GM12878 (cell line): ENCODE results near the gene CNDP1. TPM values are rescaled to one million over a fixed set of nuclear protein-coding genes. Genes with fewer than 3 reads are reported as not detected.

ENCODE experiments used
- ATAC-seq: fragments of 200-7000 bp; cut with Tn5 transposase; 3 replicates; pipeline ENCODE4 v1.9.1; 2020; ENCODE audit warnings: mild to moderate bottlenecking, moderate library complexity
- BruUV-seq: library from RNA; stranded (reverse); fragments of 400-500 nt; replicated peaks from 2 replicates; lab custom pipeline; 2021; lab: Mats Ljungman, UMichigan
- CTCF ChIA-PET: fragments of 300-600 bp; sonication (Branson Sonifier 250); formaldehyde crosslinking; extraction: SDS; loops from one replicate; lab custom pipeline; 2021; ENCODE audit warnings: inconsistent platforms; lab: Yijun Ruan, JAX
- POLR2A ChIA-PET: fragments of 350-600 bp; formaldehyde crosslinking; extraction: SDS; loops from one replicate; lab custom pipeline; 2021; ENCODE audit warnings: inconsistent platforms; lab: Charles Lee
- RAD21 ChIA-PET: fragments of 300-600 bp; sonication (Branson Sonifier 250); formaldehyde crosslinking; loops from one replicate; lab custom pipeline; 2023; ENCODE audit warnings: antibody characterized with exemption; ENCODE audit not compliant: unreplicated experiment; lab: Charles Lee
- SMC1A ChIA-PET: fragments of 300-600 bp; sonication (Branson Sonifier 250); formaldehyde crosslinking; loops from one replicate; lab custom pipeline; 2023; ENCODE audit not compliant: unreplicated experiment, uncharacterized antibody; lab: Charles Lee
- DNase-seq: peaks from one replicate; pipeline ENCODE4 v3.0.0-alpha.2; 2011; ENCODE audit warnings: low read depth, low spot score
- FAIRE-seq: peaks from 3 replicates; lab custom pipeline; 2011; peaks lifted over from hg19 to GRCh38; lab: Jason Lieb, UNC
- H2AFZ ChIP-seq: 2 replicates; pipeline ENCODE4 v1.6.0; 2011; ENCODE audit warnings: low read depth, low read length, control low read depth; ENCODE audit not compliant: control insufficient read depth
- H3K27ac ChIP-seq: 2 replicates; pipeline ENCODE4 v1.5.1; 2011; ENCODE audit warnings: control low read depth; ENCODE audit not compliant: control insufficient read depth, insufficient read depth
- H3K27me3 ChIP-seq, 2 experiments: replicated peaks in 1 of 2; 2 replicates each; pipeline versions ENCODE4 v1.6.0 to v1.6.1; 2011; ENCODE audit warnings: low read length in 1 of 2; ENCODE audit not compliant: control insufficient read depth in 2 of 2, insufficient read depth in 2 of 2
- H3K36me3 ChIP-seq, 2 experiments: 2 replicates each; pipeline ENCODE4 v1.5.1; 2011; ENCODE audit warnings: low read length in 1 of 2; ENCODE audit not compliant: control insufficient read depth in 2 of 2, insufficient read depth in 2 of 2
- H3K4me1 ChIP-seq: 2 replicates; pipeline ENCODE4 v1.6.1; 2011; ENCODE audit warnings: mild to moderate bottlenecking, low read length, moderate library complexity, mixed read lengths; ENCODE audit not compliant: control insufficient read depth, insufficient read depth
- H3K4me2 ChIP-seq: 2 replicates; pipeline ENCODE4 v1.6.0; 2011; ENCODE audit warnings: control low read depth; ENCODE audit not compliant: control insufficient read depth, insufficient read depth
- H3K4me3 ChIP-seq: fragments of 200-600 bp; sonication (generic); 2 replicates; pipeline ENCODE4 v1.5.1; 2016
- H3K79me2 ChIP-seq: 2 replicates; pipeline ENCODE4 v1.6.0; 2011; ENCODE audit warnings: low read length; ENCODE audit not compliant: control insufficient read depth, insufficient read depth
- H3K9ac ChIP-seq: 2 replicates; pipeline ENCODE4 v1.8.0; 2011; ENCODE audit warnings: low read length, control low read depth, mixed read lengths; ENCODE audit not compliant: control insufficient read depth, insufficient read depth
- H3K9me3 ChIP-seq: replicated peaks from 3 replicates; pipeline ENCODE4 v1.5.1; 2011; ENCODE audit warnings: mild to moderate bottlenecking, low read length; ENCODE audit not compliant: control insufficient read depth, insufficient read depth
- H4K20me1 ChIP-seq: 2 replicates; pipeline ENCODE4 v1.6.0; 2011; ENCODE audit not compliant: control insufficient read depth, insufficient read depth
- CHD2 ChIP-seq: IDR thresholded peaks from 2 replicates; pipeline ENCODE4 v1.6.1; 2011; ENCODE audit warnings: low read depth, low read length, improper control_type of control experiment, borderline replicate concordance
- EP300 ChIP-seq, 2 experiments: fragments of 150-350 bp in 1 of 2; IDR thresholded peaks; 2 replicates each; pipeline ENCODE4 v1.6.1; 2011 to 2012; ENCODE audit warnings: low read depth in 2 of 2, low read length in 2 of 2, borderline replicate concordance in 1 of 2, improper control_type of control experiment in 1 of 2, inconsistent platforms in 1 of 2; ENCODE audit not compliant: control insufficient read depth in 1 of 2
- FOXM1 ChIP-seq: IDR thresholded peaks from 2 replicates; pipeline ENCODE4 v1.6.1; 2012; ENCODE audit warnings: low read depth, mild to moderate bottlenecking, inconsistent platforms, low read length, moderate library complexity
- GABPA ChIP-seq: IDR thresholded peaks from 2 replicates; pipeline ENCODE4 v1.6.1; 2014; ENCODE audit warnings: antibody characterized with exemption, low read depth, mild to moderate bottlenecking, inconsistent platforms
- MXI1 ChIP-seq: fragments of 150-350 bp; IDR thresholded peaks from 2 replicates; pipeline ENCODE4 v1.6.1; 2011; ENCODE audit warnings: low read depth, mild to moderate bottlenecking, inconsistent platforms, low read length, improper control_type of control experiment
- NFXL1 ChIP-seq: fragments of 450-650 bp; IDR thresholded peaks from 2 replicates; pipeline ENCODE4 v1.6.1; 2017; ENCODE audit warnings: antibody characterized with exemption, mild to moderate bottlenecking, borderline replicate concordance
- NRF1 ChIP-seq: conservative IDR thresholded peaks from 2 replicates; pipeline ENCODE4 v1.6.1; 2011; ENCODE audit warnings: mild to moderate bottlenecking, low read depth, low read length, improper control_type of control experiment
- SMARCA5 ChIP-seq: fragments of 450-650 bp; IDR thresholded peaks from 2 replicates; pipeline ENCODE4 v1.6.1; 2017; ENCODE audit warnings: mild to moderate bottlenecking
- SPI1 ChIP-seq: IDR thresholded peaks from 2 replicates; pipeline ENCODE4 v1.6.1; 2011; ENCODE audit warnings: low read depth, mild to moderate bottlenecking, low read length, moderate library complexity, borderline replicate concordance; ENCODE audit not compliant: insufficient read depth
- TAF1 ChIP-seq: IDR thresholded peaks from 2 replicates; pipeline ENCODE4 v1.6.1; 2011; ENCODE audit warnings: mild to moderate bottlenecking, low read depth, low read length, borderline replicate concordance
- WRNIP1 ChIP-seq: IDR thresholded peaks from 2 replicates; pipeline ENCODE4 v1.6.1; 2011; ENCODE audit warnings: low read depth, low read length, improper control_type of control experiment, borderline replicate concordance
- ZNF274 ChIP-seq: IDR thresholded peaks from one replicate; pipeline ENCODE4 v1.8.0; 2011; ENCODE audit not compliant: insufficient read length, insufficient read depth
- ZNF622 ChIP-seq: fragments of 450-650 bp; IDR thresholded peaks from 2 replicates; pipeline ENCODE4 v1.6.1; 2017; ENCODE audit warnings: mild to moderate bottlenecking, inconsistent platforms
- WGBS: methylation state at CpG from one replicate; pipeline ENCODE4 v1.1.6; 2016; ENCODE audit warnings: low lambda C conversion rate; ENCODE audit not compliant: insufficient replicate concordance, insufficient coverage; ENCODE audit errors: missing lambda C conversion rate; 5-methylcytosine and 5-hydroxymethylcytosine counted together
- in situ Hi-C: fragments of 300-500 bp; cut with MboI; formaldehyde crosslinking; loops from 9 replicates; pipeline ENCODE4 v1.14.3; 2018; ENCODE audit warnings: mixed read lengths
- intact Hi-C: fragments of 100-400 bp; cut with micrococcal nuclease; formaldehyde crosslinking; loops from one replicate; pipeline ENCODE4 v1.14.2; 2022; ENCODE audit not compliant: unreplicated experiment
- polyA plus RNA-seq, 11 experiments: library from polyadenylated mRNA; depleted of rRNA in 4 of 11; unstranded in 6 of 11; stranded (reverse) in 5 of 11; fragments of >200 nt; fragmentation: Nextera tagmentation in 4 of 11; fragmentation: Illumina TruSeq in 1 of 11; extraction: Ambion mirVana in 4 of 11; extraction: Trizol in 1 of 11; gene quantifications; 1 replicate in 1 of 11; 2 replicates in 10 of 11; pipeline versions ENCODE4 v1.2.1 to v1.2.3, GENCODE V29; 2011 to 2016; ENCODE audit warnings: inconsistent platforms in 2 of 11, missing spikeins in 2 of 11, low read depth in 1 of 11
- total RNA-seq, 4 experiments: library from RNA; depleted of rRNA in 3 of 4; stranded (reverse); fragments of >200 nt in 3 of 4; fragmentation: Illumina TruSeq in 1 of 4; extraction: Trizol in 1 of 4; gene quantifications; 2 replicates each; pipeline versions ENCODE4 v1.2.1 to v1.2.3, GENCODE V29; 2013 to 2021
- TF ChIP-seq, protein P1 (sequence below): IDR thresholded peaks from 2 replicates; pipeline ENCODE4 v1.6.1; 2011; ENCODE audit warnings: borderline replicate concordance, low read depth, mild to moderate bottlenecking, moderate library complexity, low read length; ENCODE audit not compliant: insufficient read depth, poor library complexity, severe bottlenecking

CNDP1 gene
- total and polyA plus RNA-seq, 10 of the 15 experiments (the other 5 are each of a cell fraction or from before 2014, with no cell fraction given): 0.04 to 0.05 TPM; not detected in 8

- no peaks in the 10 kb centered on the region; the same call in 2 of the 3 replicates for H3K9me3 ChIP-seq
- in situ Hi-C loops: no loop called here
- ChIA-PET CTCF (interaction anchor here (0.8 to 1.2 kb wide), 2 partner anchors 9 to 13 kb away, joined by 3 read pairs; no protein-coding TSS in a partner anchor), POLR2A (no interaction called here), SMC1A (interaction anchor here (1.3 kb wide), 1 partner anchor 12 kb away, joined by 3 read pairs; no protein-coding TSS in a partner anchor), RAD21 (no interaction called here)
- intact Hi-C loops: no loop called here
- H3K27ac ChIP-seq: no peak overlapping the region
- no peak overlapping the region for H2AFZ ChIP-seq
- H3K9ac ChIP-seq: no peak overlapping the region
- no TSS peak for BruUV-seq
- H3K4me1 ChIP-seq: peaks cover 7% of the 10 kb centered on the region
- TF ChIP-seq ZNF622 (no peak), GABPA (no peak), SPI1 (no peak), NFXL1 (no peak), NRF1 (no peak)
- FAIRE-seq (no peak), DNase-seq (no peak), ATAC-seq (no peak)
- WGBS: 63% methylated on average over 11 of the region's 11 CpGs
- no peak overlapping the region for H3K4me3 ChIP-seq
- no peaks in the 10 kb centered on the region for H3K79me2 ChIP-seq
- H3K36me3 ChIP-seq: no peaks in the 10 kb centered on the region
- H3K4me2 ChIP-seq: no peak overlapping the region
- H4K20me1 ChIP-seq: no peaks in the 10 kb centered on the region
- no peaks in the 10 kb centered on the region for H3K27me3 ChIP-seq
Measured at GRCh38 chr18:74539289-74539688, 5.0 kb downstream of the CNDP1 start.

GRCh38 chr18:74540652-74541421 lies 6.5 kb downstream of the CNDP1 start:
- ATAC-seq: peak; percentile 34; the same call in 2 of the 3 replicates
- Histone ChIP-seq H3K9me3 (no peaks in the 10 kb centered on the region; the same call in 2 of the 3 replicates), H3K79me2 (no peaks in the 10 kb centered on the region), H4K20me1 (no peaks in the 10 kb centered on the region), H3K27ac (no peak overlapping the region), H2AFZ (no peak overlapping the region), H3K4me3 (no peak overlapping the region), H3K9ac (no peak overlapping the region), H3K36me3 (no peaks in the 10 kb centered on the region), H3K4me2 (no peak overlapping the region), H3K4me1 (peaks cover 2% of the 10 kb centered on the region; the same call in 1 of the 2 replicates), H3K27me3 (no peaks in the 10 kb centered on the region)
- no peak for DNase-seq
- FAIRE-seq: no peak
- ChIA-PET SMC1A (interaction anchor here (1.0 to 1.7 kb wide), 2 partner anchors 11 to 46 kb away, joined by 4 to 7 read pairs; no protein-coding TSS in a partner anchor), POLR2A (interaction anchor here (0.6 to 0.7 kb wide), 3 partner anchors 44 to 255 kb away, joined by 3 to 5 read pairs (median 4); no protein-coding TSS in a partner anchor), CTCF (interaction anchor here (0.7 to 1.5 kb wide), 3 partner anchors 11 to 47 kb away, joined by 3 to 4 read pairs (median 4); no protein-coding TSS in a partner anchor), RAD21 (interaction anchor here (1.8 kb wide), 1 partner anchor 11 kb away, joined by 5 read pairs; no protein-coding TSS in a partner anchor)
- intact Hi-C loops (no loop called here), in situ Hi-C loops (no loop called here)
- 43% methylated on average over 20 of the region's 20 CpGs for WGBS
- no TSS peak for BruUV-seq
- no peak for TF ChIP-seq FOXM1
- TF ChIP-seq EP300 (IDR thresholded peaks at IDR 0.05; ENCODE audit: borderline replicate concordance in 1 of 2, control insufficient read depth in 1 of 2, low read depth in 2 of 2, low read length in 2 of 2): no peak
- no peak for TF ChIP-seq TAF1
- no peak for TF ChIP-seq SMARCA5
- TF ChIP-seq WRNIP1: no peak
- TF ChIP-seq ZNF274: no peak
- TF ChIP-seq, protein P1, sequence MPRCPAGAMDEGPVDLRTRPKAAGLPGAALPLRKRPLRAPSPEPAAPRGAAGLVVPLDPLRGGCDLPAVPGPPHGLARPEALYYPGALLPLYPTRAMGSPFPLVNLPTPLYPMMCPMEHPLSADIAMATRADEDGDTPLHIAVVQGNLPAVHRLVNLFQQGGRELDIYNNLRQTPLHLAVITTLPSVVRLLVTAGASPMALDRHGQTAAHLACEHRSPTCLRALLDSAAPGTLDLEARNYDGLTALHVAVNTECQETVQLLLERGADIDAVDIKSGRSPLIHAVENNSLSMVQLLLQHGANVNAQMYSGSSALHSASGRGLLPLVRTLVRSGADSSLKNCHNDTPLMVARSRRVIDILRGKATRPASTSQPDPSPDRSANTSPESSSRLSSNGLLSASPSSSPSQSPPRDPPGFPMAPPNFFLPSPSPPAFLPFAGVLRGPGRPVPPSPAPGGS: no peak
- TF ChIP-seq CHD2: no peak
- no peak for TF ChIP-seq MXI1
